B cell (primary cell): Measurements from ENCODE around the gene BRMS1L. TPM values are rescaled to one million over a fixed set of nuclear protein-coding genes. Genes with fewer than 3 reads are reported as not detected.

Experiments
- ATAC-seq: fragments of 200-7000 bp; cut with Tn5 transposase; one replicate; pipeline ENCODE4 v1.10.0; 2021; ENCODE audit warnings: low read depth, mild to moderate bottlenecking, moderate number of reproducible peaks, moderate library complexity
- CTCF ChIA-PET: fragments of 350-600 bp; sonication (Branson Sonifier 250); formaldehyde crosslinking; loops from one replicate; lab custom pipeline; 2021; ENCODE audit warnings: antibody characterized with exemption, inconsistent platforms; lab: Charles Lee
- POLR2A ChIA-PET: fragments of 350-600 bp; sonication (Branson Sonifier 250); formaldehyde crosslinking; loops from one replicate; lab custom pipeline; 2021; ENCODE audit warnings: antibody characterized with exemption; lab: Charles Lee
- DNase-seq: peaks from one replicate; pipeline ENCODE4 v3.0.0; 2013
- H2AFZ ChIP-seq: 2 replicates; pipeline ENCODE4 v1.6.1; 2012; ENCODE audit warnings: mild to moderate bottlenecking, low read depth, low read length; ENCODE audit not compliant: insufficient read depth, poor library complexity, severe bottlenecking
- H3K27ac ChIP-seq, 2 donors: 1 replicate in 1 of 2; 2 replicates in 1 of 2; pipeline ENCODE4 v1.5.1; 2012 to 2013; ENCODE audit warnings: low read length in 2 of 2, mild to moderate bottlenecking in 2 of 2, moderate library complexity in 1 of 2
- H3K27me3 ChIP-seq, 4 experiments: fragments of 200-600 bp in 1 of 4; sonication (generic) in 1 of 4; replicated peaks in 1 of 4; 1 replicate in 2 of 4; 2 replicates in 2 of 4; pipeline versions ENCODE4 v1.6.1 to v1.7.0; 2013 to 2016; ENCODE audit warnings: low read length in 3 of 4, mild to moderate bottlenecking in 2 of 4, mixed read lengths in 1 of 4, moderate library complexity in 1 of 4; ENCODE audit not compliant: insufficient read depth in 4 of 4, control insufficient read depth in 3 of 4; ENCODE audit errors: control extremely low read depth in 1 of 4
- H3K36me3 ChIP-seq, 2 experiments: replicated peaks in 1 of 2; 1 replicate in 1 of 2; 2 replicates in 1 of 2; pipeline versions ENCODE4 v1.6.1 to v1.7.1; 2013; ENCODE audit warnings: low read length in 1 of 2; ENCODE audit not compliant: insufficient read depth in 2 of 2, control insufficient read depth in 1 of 2; ENCODE audit errors: control extremely low read depth in 1 of 2, extremely low read depth in 1 of 2
- H3K4me1 ChIP-seq, 2 donors: fragments of 200-600 bp in 1 of 2; sonication (generic) in 1 of 2; 1 replicate in 1 of 2; 2 replicates in 1 of 2; pipeline versions ENCODE4 v1.5.1 to v1.6.1; 2013 to 2017; ENCODE audit warnings: low read length in 2 of 2; ENCODE audit not compliant: control insufficient read depth in 2 of 2, insufficient read depth in 2 of 2
- H3K4me2 ChIP-seq: replicated peaks from 2 replicates; pipeline ENCODE3; 2012; ENCODE audit warnings: mild to moderate bottlenecking, low read depth, low read length; ENCODE audit not compliant: poor library complexity, severe bottlenecking
- H3K4me3 ChIP-seq, 5 experiments: fragments of 200-600 bp in 1 of 5; sonication (generic) in 1 of 5; 1 replicate in 3 of 5; 2 replicates in 2 of 5; pipeline versions ENCODE4 v1.5.1 to v1.7.0; 2011 to 2016; ENCODE audit warnings: low read length in 4 of 5, mild to moderate bottlenecking in 4 of 5, low read depth in 2 of 5, control low read depth in 1 of 5, moderate library complexity in 1 of 5; ENCODE audit not compliant: insufficient read depth in 1 of 5; ENCODE audit errors: control extremely low read depth in 1 of 5, extremely low read depth in 1 of 5
- H3K79me2 ChIP-seq: fragments of 200-600 bp; sonication (generic); one replicate; pipeline ENCODE4 v1.6.0; 2016; ENCODE audit warnings: low read length; ENCODE audit not compliant: control insufficient read depth, insufficient read depth
- H3K9ac ChIP-seq: fragments of 200-600 bp; sonication (generic); 2 replicates; pipeline ENCODE4 v1.6.1; 2017; ENCODE audit warnings: mild to moderate bottlenecking, low read length, moderate library complexity
- H3K9me3 ChIP-seq, 3 donors: one replicate each; pipeline versions ENCODE4 v1.6.1 to v1.7.1; 2013; ENCODE audit warnings: low read length in 2 of 3; ENCODE audit not compliant: control insufficient read depth in 2 of 3, insufficient read depth in 1 of 3; ENCODE audit errors: control extremely low read depth in 1 of 3
- H4K20me1 ChIP-seq: 2 replicates; pipeline ENCODE4 v1.6.0; 2012; ENCODE audit warnings: mild to moderate bottlenecking, low read length; ENCODE audit not compliant: insufficient read depth, control insufficient read depth, poor library complexity, severe bottlenecking
- H3K27ac Mint-ChIP-seq: one replicate; pipeline ENCODE4 v1.8.0; 2021; ENCODE audit warnings: mixed read lengths
- H3K27me3 Mint-ChIP-seq: one replicate; pipeline ENCODE4 v1.8.0; 2021; ENCODE audit warnings: mixed read lengths
- H3K4me1 Mint-ChIP-seq: one replicate; pipeline ENCODE4 v1.8.0; 2021; ENCODE audit warnings: mixed read lengths
- H3K4me3 Mint-ChIP-seq: one replicate; pipeline ENCODE4 v1.8.0; 2021; ENCODE audit warnings: mixed read lengths
- H3K9me3 Mint-ChIP-seq: one replicate; pipeline ENCODE4 v1.8.0; 2022; ENCODE audit warnings: mixed read lengths; ENCODE audit not compliant: insufficient read depth
- EZH2 ChIP-seq: IDR thresholded peaks from 2 replicates; pipeline ENCODE4 v1.6.1; 2012; ENCODE audit warnings: borderline replicate concordance, low read depth, mild to moderate bottlenecking, moderate library complexity, low read length; ENCODE audit not compliant: insufficient read depth, poor library complexity, severe bottlenecking
- WGBS: methylation state at CpG from one replicate; pipeline ENCODE4 v1.1.5; 2013; ENCODE audit warnings: missing lambda C conversion rate; ENCODE audit not compliant: insufficient coverage; 5-methylcytosine and 5-hydroxymethylcytosine counted together
- intact Hi-C: fragments of 100-400 bp; cut with micrococcal nuclease; formaldehyde crosslinking; loops from one replicate; pipeline ENCODE4 v1.10.0; 2022
- polyA plus RNA-seq: library from polyadenylated mRNA; depleted of rRNA; stranded (reverse); fragments of >200 nt; gene quantifications from 2 replicates; pipeline ENCODE4 v1.2.3, GENCODE V29; 2012
- total RNA-seq, 2 donors: library from RNA; stranded (reverse); fragments of 120-200 nt in 1 of 2; gene quantifications; 1 replicate in 1 of 2; 2 replicates in 1 of 2; pipeline versions ENCODE4 v1.2.3 to v1.2.4, GENCODE V29; 2013 to 2022
- TF ChIP-seq, protein P1 (sequence below): fragments of 200-600 bp; IDR thresholded peaks from one replicate; pipeline ENCODE4 v1.8.0; 2022; ENCODE audit warnings: antibody characterized with exemption, mild to moderate bottlenecking

Gene BRMS1L
- total and polyA plus RNA-seq, 2 donors (not counting 1 experiment from before 2014, with no cell fraction given), result 1.1 to 4.7 TPM

- Histone ChIP-seq H3K4me2 (no peak overlapping the region), H3K4me3 (no peak overlapping the region), H2AFZ (no peak overlapping the region), H3K79me2 (no peaks in the 10 kb centered on the region), H4K20me1 (no peaks in the 10 kb centered on the region), H3K9me3 (peaks cover 3 to 10% (median 7%) of the 10 kb centered on the region in 3 donors), H3K36me3 (no peaks in the 10 kb centered on the region), H3K4me1 (no peaks in the 10 kb centered on the region), H3K27me3 (peaks cover 0 to 6% (median 0%) of the 10 kb centered on the region in 4 experiments), H3K9ac (no peak overlapping the region), H3K27ac (no peak overlapping the region)
- H3K9me3 Mint-ChIP-seq, result peaks cover 21% of the 10 kb centered on the region
- 89% methylated on average over 3 of the region's 4 CpGs for WGBS
- H3K27ac Mint-ChIP-seq, result no peak overlapping the region
- TF ChIP-seq, protein P1, sequence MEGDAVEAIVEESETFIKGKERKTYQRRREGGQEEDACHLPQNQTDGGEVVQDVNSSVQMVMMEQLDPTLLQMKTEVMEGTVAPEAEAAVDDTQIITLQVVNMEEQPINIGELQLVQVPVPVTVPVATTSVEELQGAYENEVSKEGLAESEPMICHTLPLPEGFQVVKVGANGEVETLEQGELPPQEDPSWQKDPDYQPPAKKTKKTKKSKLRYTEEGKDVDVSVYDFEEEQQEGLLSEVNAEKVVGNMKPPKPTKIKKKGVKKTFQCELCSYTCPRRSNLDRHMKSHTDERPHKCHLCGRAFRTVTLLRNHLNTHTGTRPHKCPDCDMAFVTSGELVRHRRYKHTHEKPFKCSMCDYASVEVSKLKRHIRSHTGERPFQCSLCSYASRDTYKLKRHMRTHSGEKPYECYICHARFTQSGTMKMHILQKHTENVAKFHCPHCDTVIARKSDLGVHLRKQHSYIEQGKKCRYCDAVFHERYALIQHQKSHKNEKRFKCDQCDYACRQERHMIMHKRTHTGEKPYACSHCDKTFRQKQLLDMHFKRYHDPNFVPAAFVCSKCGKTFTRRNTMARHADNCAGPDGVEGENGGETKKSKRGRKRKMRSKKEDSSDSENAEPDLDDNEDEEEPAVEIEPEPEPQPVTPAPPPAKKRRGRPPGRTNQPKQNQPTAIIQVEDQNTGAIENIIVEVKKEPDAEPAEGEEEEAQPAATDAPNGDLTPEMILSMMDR, result no peak
- TF ChIP-seq EZH2, result no peak
- ChIA-PET POLR2A (no interaction called here), CTCF (no interaction called here)
- no peak for DNase-seq
- intact Hi-C loops, result no loop called here
- no peak overlapping the region for H3K4me3 Mint-ChIP-seq
- no peaks in the 10 kb centered on the region for H3K4me1 Mint-ChIP-seq
- ATAC-seq, result no peak
- H3K27me3 Mint-ChIP-seq, result peaks cover 14% of the 10 kb centered on the region
Observed at GRCh38 chr14:35897616-35898111, 71.5 kb downstream of the BRMS1L start.

- Histone ChIP-seq H3K4me1 (no peaks in the 10 kb centered on the region), H3K79me2 (no peaks in the 10 kb centered on the region), H2AFZ (no peak overlapping the region), H3K36me3 (no peaks in the 10 kb centered on the region), H3K27ac (no peak overlapping the region), H3K9ac (no peak overlapping the region), H3K4me3 (no peak overlapping the region), H4K20me1 (no peaks in the 10 kb centered on the region), H3K4me2 (no peak overlapping the region), H3K9me3 (peaks cover 3 to 10% (median 7%) of the 10 kb centered on the region in 3 donors), H3K27me3 (peaks cover 0 to 6% (median 0%) of the 10 kb centered on the region in 4 experiments)
- intact Hi-C loops, result no loop called here
- peaks cover 21% of the 10 kb centered on the region for H3K9me3 Mint-ChIP-seq
- ChIA-PET POLR2A (no interaction called here), CTCF (no interaction called here)
- TF ChIP-seq, protein P1, result no peak
- no peak for TF ChIP-seq EZH2
- H3K27me3 Mint-ChIP-seq, result peaks cover 14% of the 10 kb centered on the region
- no peak overlapping the region for H3K4me3 Mint-ChIP-seq
- ATAC-seq (no peak), DNase-seq (no peak)
- no peak overlapping the region for H3K27ac Mint-ChIP-seq
- H3K4me1 Mint-ChIP-seq, result no peaks in the 10 kb centered on the region
- 100% methylated on average over 1 of the region's 4 CpGs for WGBS
Observed at GRCh38 chr14:35898217-35898775, 72.2 kb downstream of the BRMS1L start.
